Measurements from ENCODE around the gene EIF2S2.

The EIF2S2 gene

GRCh38 chr20:34095825-34096224 lies 16.2 kb downstream of the EIF2S2 start:
- peaks cover 96% of the 10 kb centered on the region for H3K36me3 ChIP-seq (ENCODE audit: insufficient read depth, insufficient read length, low read length)

GRCh38 chr20:34093895-34094294 lies 18.1 kb downstream of the EIF2S2 start:
- no peak for TF ChIP-seq SUZ12 (IDR thresholded peaks at IDR 0.05; ENCODE audit: extremely low read depth, insufficient read depth, insufficient read length)
- TF ChIP-seq ZNF274 (IDR thresholded peaks at IDR 0.05; ENCODE audit: low read depth, low read length): no peak
- TF ChIP-seq YY1 (IDR thresholded peaks at IDR 0.05; ENCODE audit: insufficient read depth, insufficient read length): no peak
- Histone ChIP-seq H3K9me3 (ENCODE audit: insufficient read depth, low read length) (no peaks in the 10 kb centered on the region), H3K27me3 (ENCODE audit: insufficient read depth, insufficient read length) (no peaks in the 10 kb centered on the region), H3K4me3 (ENCODE audit: insufficient read length, low read depth) (no peak overlapping the region), H3K36me3 (ENCODE audit: insufficient read depth, insufficient read length, low read length) (peaks cover 95% of the 10 kb centered on the region), H3K4me1 (ENCODE audit: insufficient read depth, insufficient read length) (no peaks in the 10 kb centered on the region), H3K9ac (ENCODE audit: insufficient read length, low read depth) (no peak overlapping the region)
- no peak for DNase-seq (ENCODE audit: low read depth, low spot score)

More at GRCh38 chr20:34095825-34096224, 16.2 kb downstream of the EIF2S2 start:
- H3K4me3 ChIP-seq (ENCODE audit: insufficient read length, low read depth): no peak overlapping the region
- TF ChIP-seq ZNF274 (IDR thresholded peaks at IDR 0.05; ENCODE audit: low read depth, low read length): no peak
- no peak for TF ChIP-seq SUZ12 (IDR thresholded peaks at IDR 0.05; ENCODE audit: extremely low read depth, insufficient read depth, insufficient read length)
- no peak for TF ChIP-seq YY1 (IDR thresholded peaks at IDR 0.05; ENCODE audit: insufficient read depth, insufficient read length)
- H3K9ac ChIP-seq (ENCODE audit: insufficient read length, low read depth): no peak overlapping the region
- H3K4me1 ChIP-seq (ENCODE audit: insufficient read depth, insufficient read length): no peaks in the 10 kb centered on the region
- DNase-seq (ENCODE audit: low read depth, low spot score): no peak
- no peaks in the 10 kb centered on the region for H3K9me3 ChIP-seq (ENCODE audit: insufficient read depth, low read length)
- no peaks in the 10 kb centered on the region for H3K27me3 ChIP-seq (ENCODE audit: insufficient read depth, insufficient read length)

GRCh38 chr20:34091637-34092200 lies 20.3 kb downstream of the EIF2S2 start:
- TF ChIP-seq ZNF274 (IDR thresholded peaks at IDR 0.05; ENCODE audit: low read depth, low read length): no peak
- no peak for TF ChIP-seq YY1 (IDR thresholded peaks at IDR 0.05; ENCODE audit: insufficient read depth, insufficient read length)
- no peak for TF ChIP-seq SUZ12 (IDR thresholded peaks at IDR 0.05; ENCODE audit: extremely low read depth, insufficient read depth, insufficient read length)
- DNase-seq (ENCODE audit: low read depth, low spot score): no peak
- Histone ChIP-seq H3K4me1 (ENCODE audit: insufficient read depth, insufficient read length) (no peaks in the 10 kb centered on the region), H3K27me3 (ENCODE audit: insufficient read depth, insufficient read length) (no peaks in the 10 kb centered on the region), H3K36me3 (ENCODE audit: insufficient read depth, insufficient read length, low read length) (peaks cover 92% of the 10 kb centered on the region), H3K4me3 (ENCODE audit: insufficient read length, low read depth) (no peak overlapping the region), H3K9ac (ENCODE audit: insufficient read length, low read depth) (no peak overlapping the region), H3K9me3 (ENCODE audit: insufficient read depth, low read length) (no peaks in the 10 kb centered on the region)

- no peak overlapping the region for H3K4me3 ChIP-seq (ENCODE audit: insufficient read length, low read depth)
- TF ChIP-seq YY1 (IDR thresholded peaks at IDR 0.05; ENCODE audit: insufficient read depth, insufficient read length) (no peak), ZNF274 (IDR thresholded peaks at IDR 0.05; ENCODE audit: low read depth, low read length) (no peak), SUZ12 (IDR thresholded peaks at IDR 0.05; ENCODE audit: extremely low read depth, insufficient read depth, insufficient read length) (no peak)
- H3K27me3 ChIP-seq (ENCODE audit: insufficient read depth, insufficient read length): no peaks in the 10 kb centered on the region
- H3K9ac ChIP-seq (ENCODE audit: insufficient read length, low read depth): no peak overlapping the region
- DNase-seq (ENCODE audit: low read depth, low spot score): no peak
- peaks cover 85% of the 10 kb centered on the region for H3K36me3 ChIP-seq (ENCODE audit: insufficient read depth, insufficient read length, low read length)
- H3K9me3 ChIP-seq (ENCODE audit: insufficient read depth, low read length): no peaks in the 10 kb centered on the region
- H3K4me1 ChIP-seq (ENCODE audit: insufficient read depth, insufficient read length): no peaks in the 10 kb centered on the region
Observed at GRCh38 chr20:34090645-34091044, 21.4 kb downstream of the EIF2S2 start.

DNA sequence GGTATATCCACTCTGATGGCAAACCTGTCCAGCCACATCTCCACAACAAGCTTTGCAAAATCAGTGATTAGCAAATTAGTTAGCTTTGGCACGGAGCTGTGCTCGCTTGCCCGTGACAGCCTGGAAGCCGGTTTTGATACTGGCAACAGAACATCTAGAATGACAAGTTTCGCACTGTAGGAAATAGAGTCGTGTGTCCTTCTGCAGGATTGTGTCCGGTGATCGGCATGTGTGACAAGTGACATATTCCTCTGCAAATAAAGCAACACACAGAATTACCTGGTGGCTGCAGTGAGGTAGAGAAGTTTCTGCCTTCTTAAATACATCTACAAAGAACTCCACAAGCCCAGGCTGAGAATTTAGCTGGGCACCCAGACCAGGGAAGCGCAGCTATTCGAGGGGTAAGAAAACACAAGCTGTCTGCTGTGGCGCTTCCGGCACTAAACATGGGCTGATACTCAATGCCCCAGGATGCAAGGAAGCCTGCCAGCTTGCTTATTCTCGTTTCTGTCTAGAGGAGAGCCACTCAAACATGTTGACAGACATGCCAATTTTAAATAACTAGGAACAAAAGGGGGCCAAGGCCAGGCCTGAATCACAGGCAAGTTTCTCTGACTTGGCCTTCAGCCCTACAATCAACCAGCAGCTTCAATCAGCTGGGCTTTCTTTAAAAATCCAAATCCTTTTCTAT lies 22.2 kb downstream of the EIF2S2 start:
- Histone ChIP-seq H3K9ac (ENCODE audit: insufficient read length, low read depth) (no peak overlapping the region), H3K4me3 (ENCODE audit: insufficient read length, low read depth) (no peak overlapping the region), H3K4me1 (ENCODE audit: insufficient read depth, insufficient read length) (no peaks in the 10 kb centered on the region), H3K36me3 (ENCODE audit: insufficient read depth, insufficient read length, low read length) (peaks cover 76% of the 10 kb centered on the region), H3K9me3 (ENCODE audit: insufficient read depth, low read length) (no peaks in the 10 kb centered on the region), H3K27me3 (ENCODE audit: insufficient read depth, insufficient read length) (no peaks in the 10 kb centered on the region)
- DNase-seq (ENCODE audit: low read depth, low spot score): no peak
- TF ChIP-seq YY1 (IDR thresholded peaks at IDR 0.05; ENCODE audit: insufficient read depth, insufficient read length) (no peak), ZNF274 (IDR thresholded peaks at IDR 0.05; ENCODE audit: low read depth, low read length) (no peak), SUZ12 (IDR thresholded peaks at IDR 0.05; ENCODE audit: extremely low read depth, insufficient read depth, insufficient read length) (no peak)

DNA sequence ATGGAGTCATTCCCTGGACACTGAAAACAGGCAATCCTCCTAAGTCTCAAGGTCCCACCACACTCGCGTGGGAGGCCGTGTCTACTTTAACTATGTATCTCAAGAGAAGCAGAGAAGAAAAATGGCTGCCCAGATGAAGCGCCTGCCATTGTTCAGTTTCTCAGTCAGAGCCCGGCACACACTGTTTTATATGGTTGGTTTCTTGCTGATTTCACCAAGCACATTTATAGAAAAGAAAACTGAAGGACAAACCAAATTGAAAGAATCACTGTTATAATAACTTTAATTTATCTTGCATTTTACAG lies 22.9 kb downstream of the EIF2S2 start:
- no peak for TF ChIP-seq SUZ12 (IDR thresholded peaks at IDR 0.05; ENCODE audit: extremely low read depth, insufficient read depth, insufficient read length)
- TF ChIP-seq YY1 (IDR thresholded peaks at IDR 0.05; ENCODE audit: insufficient read depth, insufficient read length): no peak
- no peak for TF ChIP-seq ZNF274 (IDR thresholded peaks at IDR 0.05; ENCODE audit: low read depth, low read length)
- no peak for DNase-seq (ENCODE audit: low read depth, low spot score)

DNA sequence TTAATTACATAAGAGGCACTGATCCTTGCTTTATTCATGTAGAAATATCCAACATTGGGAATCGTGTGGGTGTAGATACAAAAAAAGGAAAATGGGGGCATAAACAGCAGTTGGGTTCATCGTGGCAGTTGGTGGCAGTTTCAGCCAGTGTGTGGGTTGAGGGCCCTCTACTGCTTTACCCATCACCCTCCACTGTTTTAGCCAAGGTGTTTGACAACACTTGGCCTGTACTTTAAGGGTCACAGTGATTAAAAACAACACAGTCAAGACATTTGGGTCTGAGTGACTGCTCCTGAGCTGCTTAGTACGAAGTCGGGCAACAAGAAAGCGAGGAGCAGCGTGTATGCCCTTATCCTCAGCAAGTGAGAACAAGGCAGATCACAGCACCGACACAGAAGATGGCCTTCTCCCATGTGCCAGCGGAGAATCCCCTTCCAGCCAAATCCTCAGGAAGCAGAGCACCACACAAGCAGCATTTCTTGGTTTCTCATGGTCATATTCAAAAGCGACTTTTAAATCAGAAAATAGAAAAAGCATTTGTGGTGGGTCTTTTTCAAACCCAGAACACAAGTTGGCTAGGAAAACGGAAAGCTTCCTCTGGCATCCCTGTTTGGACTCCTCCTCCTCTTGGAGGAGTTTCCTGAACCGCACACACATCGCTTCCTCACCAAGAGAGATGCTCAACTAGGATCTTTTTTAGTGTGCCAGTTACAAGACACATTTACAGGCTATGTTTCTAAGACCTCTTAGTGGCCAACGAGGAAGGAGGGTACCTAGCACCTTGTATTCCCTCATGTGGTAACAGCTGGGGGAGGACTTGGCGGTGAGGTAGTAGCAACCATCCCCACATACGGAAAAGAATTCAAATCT lies 23.5 kb downstream of the EIF2S2 start:
- no peak overlapping the region for H3K9ac ChIP-seq (ENCODE audit: insufficient read length, low read depth)
- H3K27me3 ChIP-seq (ENCODE audit: insufficient read depth, insufficient read length): no peaks in the 10 kb centered on the region
- no peak for TF ChIP-seq ZNF274 (IDR thresholded peaks at IDR 0.05; ENCODE audit: low read depth, low read length)
- TF ChIP-seq SUZ12 (IDR thresholded peaks at IDR 0.05; ENCODE audit: extremely low read depth, insufficient read depth, insufficient read length): no peak
- TF ChIP-seq YY1 (IDR thresholded peaks at IDR 0.05; ENCODE audit: insufficient read depth, insufficient read length): no peak
- no peak overlapping the region for H3K4me3 ChIP-seq (ENCODE audit: insufficient read length, low read depth)
- DNase-seq (ENCODE audit: low read depth, low spot score): no peak
- no peaks in the 10 kb centered on the region for H3K4me1 ChIP-seq (ENCODE audit: insufficient read depth, insufficient read length)
- peaks cover 76% of the 10 kb centered on the region for H3K36me3 ChIP-seq (ENCODE audit: insufficient read depth, insufficient read length, low read length)
- H3K9me3 ChIP-seq (ENCODE audit: insufficient read depth, low read length): no peaks in the 10 kb centered on the region

More for the DNA sequence above, 22.9 kb downstream of the EIF2S2 start:
- Histone ChIP-seq H3K9me3 (ENCODE audit: insufficient read depth, low read length) (no peaks in the 10 kb centered on the region), H3K36me3 (ENCODE audit: insufficient read depth, insufficient read length, low read length) (peaks cover 76% of the 10 kb centered on the region), H3K9ac (ENCODE audit: insufficient read length, low read depth) (no peak overlapping the region), H3K4me3 (ENCODE audit: insufficient read length, low read depth) (no peak overlapping the region), H3K4me1 (ENCODE audit: insufficient read depth, insufficient read length) (no peaks in the 10 kb centered on the region), H3K27me3 (ENCODE audit: insufficient read depth, insufficient read length) (no peaks in the 10 kb centered on the region)
